H1 (cell line): ENCODE measurements around the gene LCAT. TPM values are rescaled to one million over a fixed set of nuclear protein-coding genes. Genes with fewer than 3 reads are reported as not detected.

Experiments used
- CHD7 ChIP-seq: fragments of 300-600 bp; sonication (generic); IDR thresholded peaks from 2 replicates; pipeline ENCODE4 v1.7.1; 2012; ENCODE audit warnings: low read length, moderate library complexity, mild to moderate bottlenecking, inconsistent platforms; ENCODE audit not compliant: insufficient replicate concordance
- PHF8 ChIP-seq: fragments of 200-600 bp; sonication (generic); conservative IDR thresholded peaks from 2 replicates; pipeline ENCODE4 v1.7.1; 2012; ENCODE audit warnings: low read depth, mild to moderate bottlenecking, inconsistent platforms, low read length, moderate library complexity
- polyA plus RNA-seq, 7 experiments: library from polyadenylated mRNA; depleted of rRNA in 3 of 7; stranded (reverse) in 5 of 7; unstranded in 2 of 7; fragments of >200 nt in 5 of 7; fragments of 200-250 nt in 2 of 7; gene quantifications; 1 replicate in 5 of 7; 2 replicates in 1 of 7; 4 replicates in 1 of 7; pipeline versions ENCODE4 v1.2.1 to v1.2.3, GENCODE V29; 2011 to 2013; ENCODE audit warnings: missing spikeins in 2 of 7, mixed read lengths in 2 of 7
- total RNA-seq: library from RNA; stranded (reverse); fragmentation: NEBNext Ultra II Directional; extraction: Animal tissue kit (Norgen Biotek cat#: 25700); gene quantifications from 2 replicates; pipeline ENCODE4 v1.2.1, GENCODE V29; 2021

The LCAT gene
- total and polyA plus RNA-seq, 2 of the 8 experiments (the other 6 are each of a cell fraction or from before 2014, with no cell fraction given): 9.4 to 19.6 TPM

DNA sequence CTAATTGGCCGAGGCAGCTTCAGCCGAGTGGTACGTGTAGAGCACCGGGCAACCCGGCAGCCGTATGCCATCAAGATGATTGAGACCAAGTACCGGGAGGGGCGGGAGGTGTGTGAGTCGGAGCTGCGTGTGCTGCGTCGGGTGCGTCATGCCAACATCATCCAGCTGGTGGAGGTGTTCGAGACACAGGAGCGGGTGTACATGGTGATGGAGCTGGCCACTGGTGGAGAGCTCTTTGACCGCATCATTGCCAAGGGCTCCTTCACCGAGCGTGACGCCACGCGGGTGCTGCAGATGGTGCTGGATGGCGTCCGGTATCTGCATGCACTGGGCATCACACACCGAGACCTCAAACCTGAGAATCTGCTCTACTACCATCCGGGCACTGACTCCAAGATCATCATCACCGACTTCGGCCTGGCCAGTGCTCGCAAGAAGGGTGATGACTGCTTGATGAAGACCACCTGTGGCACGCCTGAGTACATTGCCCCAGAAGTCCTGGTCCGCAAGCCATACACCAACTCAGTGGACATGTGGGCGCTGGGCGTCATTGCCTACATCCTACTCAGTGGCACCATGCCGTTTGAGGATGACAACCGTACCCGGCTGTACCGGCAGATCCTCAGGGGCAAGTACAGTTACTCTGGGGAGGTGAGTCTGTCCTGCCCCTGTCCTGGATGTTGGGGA is 34.7 kb downstream of the LCAT start (continued):
- TF ChIP-seq CHD7 (no peak), PHF8 (no peak)
- TF ChIP-seq, all 59 proteins: peak for 0
